Hippocampal formation (tissue), 2 donors: ENCODE measurements around the gene USP53.
"Not testable (repeated sequence)": the region's sequence is repeated elsewhere in the genome, so short reads cannot be mapped to it uniquely, and the experiment has no call there.

Experiments
- DNase-seq, 2 donors: peaks; one replicate each; lab custom pipeline; 2025; lab: John Stamatoyannopoulos, UW

The USP53 gene

DNA sequence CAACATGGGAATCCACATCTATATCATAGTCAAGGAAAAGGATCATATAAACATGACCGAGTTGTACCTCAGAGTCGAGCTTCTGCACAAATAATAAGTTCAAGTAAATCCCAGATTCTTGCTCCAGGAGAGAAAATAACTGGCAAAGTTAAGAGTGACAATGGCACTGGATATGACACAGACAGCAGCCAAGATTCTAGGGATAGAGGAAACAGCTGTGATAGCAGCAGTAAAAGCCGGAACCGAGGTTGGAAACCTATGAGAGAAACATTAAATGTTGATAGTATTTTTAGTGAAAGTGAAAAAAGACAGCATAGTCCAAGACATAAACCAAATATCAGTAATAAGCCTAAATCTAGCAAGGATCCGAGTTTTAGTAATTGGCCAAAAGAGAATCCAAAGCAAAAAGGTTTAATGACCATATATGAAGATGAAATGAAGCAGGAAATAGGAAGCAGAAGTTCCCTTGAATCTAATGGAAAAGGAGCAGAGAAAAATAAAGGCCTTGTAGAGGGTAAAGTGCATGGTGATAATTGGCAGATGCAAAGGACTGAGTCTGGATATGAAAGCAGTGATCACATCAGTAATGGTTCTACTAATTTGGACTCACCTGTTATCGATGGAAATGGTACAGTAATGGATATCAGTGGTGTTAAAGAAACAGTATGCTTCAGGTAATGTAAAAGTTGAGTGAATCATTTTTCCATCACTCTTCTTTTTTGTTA, 59.0 kb downstream of the USP53 start:
- no peak for DNase-seq

DNA sequence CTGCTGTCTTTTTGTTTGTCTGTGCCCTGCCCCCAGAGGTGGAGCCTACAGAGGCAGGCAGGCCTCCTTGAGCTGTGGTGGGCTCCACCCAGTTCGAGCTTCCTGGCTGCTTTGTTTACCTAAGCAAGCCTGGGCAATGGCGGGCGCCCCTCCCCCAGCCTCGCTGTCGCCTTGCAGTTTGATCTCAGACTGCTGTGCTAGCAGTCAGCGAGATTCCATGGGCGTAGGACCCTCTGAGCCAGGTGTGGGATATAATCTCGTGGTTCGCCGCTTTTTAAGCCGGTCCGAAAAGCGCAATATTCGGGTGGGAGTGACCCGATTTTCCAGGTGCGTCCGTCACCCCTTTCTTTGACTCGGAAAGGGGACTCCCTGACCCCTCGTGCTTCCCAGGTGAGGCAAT, 67.0 kb downstream of the USP53 start:
- not testable (repeated sequence) for DNase-seq

DNA sequence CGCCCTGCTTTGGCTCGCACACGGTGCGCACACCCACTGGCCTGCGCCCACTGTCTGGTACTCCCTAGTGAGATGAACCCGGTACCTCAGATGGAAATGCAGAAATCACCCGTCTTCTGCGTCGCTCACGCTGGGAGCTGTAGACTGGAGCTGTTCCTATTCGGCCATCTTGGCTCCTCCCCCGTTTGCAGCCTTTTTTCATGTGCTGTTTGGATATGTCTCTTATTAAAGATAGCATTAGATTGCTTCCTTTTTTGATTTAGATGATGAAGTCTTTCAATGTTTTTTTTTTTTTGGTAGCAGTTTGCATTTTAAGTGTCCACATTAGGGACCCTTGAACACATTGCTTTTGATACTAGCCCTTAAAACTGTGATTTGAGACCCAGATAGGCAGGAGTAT, 67.4 kb downstream of the USP53 start:
- DNase-seq, result not testable (repeated sequence)

- DNase-seq, result no peak
These were observed 68.9 kb downstream of the USP53 start for GRCh38 chr4:119281393-119281792.

DNA sequence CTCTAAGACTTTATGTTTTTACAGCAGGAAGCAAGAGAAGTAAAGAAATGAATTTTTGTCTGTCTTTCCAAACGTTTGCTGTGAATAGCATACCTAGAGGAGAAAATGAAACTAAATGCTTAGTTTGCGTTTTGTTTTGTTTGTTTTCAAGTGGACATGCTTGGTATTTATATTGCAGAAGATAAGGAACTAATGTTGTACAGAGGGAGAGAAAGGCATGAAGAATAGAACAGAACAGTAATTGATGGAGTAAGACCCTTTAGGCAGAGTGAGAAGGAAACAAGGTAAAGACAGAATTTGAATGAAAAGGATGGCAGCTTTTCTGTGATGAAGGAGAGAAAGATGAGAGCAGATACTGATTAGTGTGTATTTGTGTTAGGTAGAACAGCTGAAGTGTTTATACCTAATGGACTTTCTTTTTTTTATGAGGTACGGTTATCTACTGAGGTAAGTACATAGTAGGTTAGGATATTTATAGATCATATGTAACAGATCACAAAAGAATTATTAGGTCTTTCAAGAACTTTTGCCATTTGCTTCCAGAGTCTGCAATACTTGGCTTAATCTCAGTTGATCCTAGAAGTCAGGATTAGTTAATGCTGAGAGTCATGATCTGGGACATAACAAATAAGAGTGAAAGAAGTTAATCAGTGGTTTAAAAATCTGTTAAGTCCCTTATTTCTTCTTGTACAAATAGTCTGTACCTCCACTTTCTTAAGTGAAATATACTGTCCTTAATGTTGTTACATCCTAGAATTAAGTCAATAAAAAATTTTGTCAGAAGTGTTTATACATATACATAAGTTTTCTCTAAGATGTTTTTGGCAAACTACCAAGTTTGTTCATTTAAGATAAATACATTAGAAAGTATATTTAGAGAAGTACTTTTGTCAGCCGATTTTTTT, 72.6 kb downstream of the USP53 start:
- DNase-seq, result no peak

- no peak for DNase-seq
These were observed 74.0 kb downstream of the USP53 start for GRCh38 chr4:119286377-119287002.

DNA sequence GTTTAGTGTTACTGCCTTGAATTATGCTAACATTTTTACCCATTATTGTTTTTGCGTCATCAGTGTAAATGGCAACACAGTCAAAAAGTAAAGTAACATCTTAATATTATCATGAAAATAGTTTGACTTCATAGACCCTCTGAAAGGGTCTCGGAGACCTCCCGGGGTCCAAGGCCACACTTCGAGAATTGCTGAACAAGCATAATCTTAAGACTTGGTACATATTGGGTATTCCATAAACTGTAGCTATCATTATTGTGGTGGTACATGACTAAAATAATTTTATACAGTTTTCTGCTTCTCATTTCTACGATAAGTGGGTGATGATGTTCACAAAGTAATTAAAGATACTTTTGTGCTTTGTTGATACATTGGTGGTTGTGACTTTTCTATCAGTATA, 76.8 kb downstream of the USP53 start:
- DNase-seq, result no peak

- DNase-seq, result no peak
These were observed 78.1 kb downstream of the USP53 start for GRCh38 chr4:119290598-119290997.

- DNase-seq, result no peak
These were observed 83.8 kb downstream of the USP53 start for GRCh38 chr4:119296356-119296755.

DNA sequence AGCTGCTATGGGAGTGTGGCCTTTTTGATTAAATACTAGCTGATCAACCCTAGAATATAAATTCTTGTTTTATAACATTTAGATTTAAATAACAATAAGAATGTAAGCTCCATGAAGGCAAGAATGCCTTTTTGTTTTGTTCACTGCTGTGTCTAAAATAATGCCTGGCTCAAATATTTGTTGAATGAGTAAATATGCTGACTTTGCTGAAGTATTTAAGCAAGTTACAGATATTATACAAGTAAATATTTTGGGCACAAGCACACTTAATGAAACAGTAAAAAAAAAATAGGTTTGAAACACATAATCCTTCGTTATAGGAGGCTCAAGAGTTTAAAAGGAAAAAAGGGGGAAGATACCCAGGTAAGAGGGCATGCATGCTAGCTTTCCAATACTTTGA, 85.3 kb downstream of the USP53 start:
- no peak for DNase-seq

GRCh38 chr4:119299260-119299671, 86.8 kb downstream of the USP53 start:
- no peak for DNase-seq

DNA sequence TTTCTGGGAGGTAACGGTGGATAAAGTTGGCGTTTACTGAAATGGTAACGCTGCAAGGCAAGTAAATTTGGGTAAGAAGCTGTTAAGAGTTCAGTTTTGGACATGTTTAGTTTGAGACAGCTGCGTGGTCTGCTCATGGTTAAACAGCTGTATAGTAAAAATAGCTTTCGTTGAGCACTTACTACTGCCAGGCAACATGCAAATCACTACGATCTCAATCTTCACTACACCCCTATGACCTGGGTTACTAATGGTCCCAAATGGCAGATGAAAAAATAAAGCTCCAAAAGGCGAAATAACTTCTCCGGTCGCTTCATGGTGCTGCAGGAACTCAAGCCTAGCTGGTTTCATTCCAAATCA, 87.2 kb downstream of the USP53 start:
- no peak for DNase-seq

GRCh38 chr4:119300101-119300978, 87.8 kb downstream of the USP53 start:
- DNase-seq, result no peak

- DNase-seq, result no peak
These were observed 89.7 kb downstream of the USP53 start for GRCh38 chr4:119302073-119302832.

GRCh38 chr4:119303587-119304305, 91.2 kb downstream of the USP53 start:
- no peak for DNase-seq

DNA sequence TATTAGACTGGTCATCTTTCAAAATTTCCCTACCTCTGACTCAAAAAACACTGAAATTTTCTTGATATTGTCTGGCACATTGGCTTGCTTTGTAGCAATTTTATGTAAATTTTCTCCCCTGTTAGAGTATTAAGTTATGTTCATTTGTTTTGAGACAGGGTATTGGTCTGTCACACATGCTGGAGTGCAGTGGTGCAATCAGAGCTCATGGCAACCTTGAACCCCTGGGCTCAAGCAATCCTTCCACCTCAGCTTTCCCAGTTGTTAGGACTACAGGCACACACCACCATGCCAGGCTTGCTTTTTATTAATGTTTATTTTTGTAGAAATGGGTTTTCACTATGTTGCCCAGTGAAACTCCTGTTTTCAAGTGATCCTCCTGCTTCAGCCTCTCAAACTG, 91.9 kb downstream of the USP53 start:
- no peak for DNase-seq

DNA sequence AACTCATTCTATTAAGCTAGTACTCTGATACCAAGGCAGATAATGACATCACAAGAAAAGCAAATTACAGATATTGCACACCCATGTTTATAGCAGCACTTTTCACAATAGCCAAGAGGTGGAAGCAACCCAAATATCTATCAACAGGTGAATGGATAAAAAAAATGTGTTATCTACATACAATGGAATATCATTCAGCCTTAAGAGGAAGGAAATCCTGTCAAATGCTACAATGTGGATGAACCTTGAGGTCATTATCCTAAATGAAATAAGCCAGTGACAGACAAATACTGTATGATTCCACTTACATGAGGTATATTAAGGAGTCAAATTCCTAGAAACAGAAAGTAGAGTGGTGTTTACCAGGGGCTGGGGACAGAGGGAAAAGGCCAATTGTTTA, 95.1 kb downstream of the USP53 start:
- DNase-seq, result no peak

DNA sequence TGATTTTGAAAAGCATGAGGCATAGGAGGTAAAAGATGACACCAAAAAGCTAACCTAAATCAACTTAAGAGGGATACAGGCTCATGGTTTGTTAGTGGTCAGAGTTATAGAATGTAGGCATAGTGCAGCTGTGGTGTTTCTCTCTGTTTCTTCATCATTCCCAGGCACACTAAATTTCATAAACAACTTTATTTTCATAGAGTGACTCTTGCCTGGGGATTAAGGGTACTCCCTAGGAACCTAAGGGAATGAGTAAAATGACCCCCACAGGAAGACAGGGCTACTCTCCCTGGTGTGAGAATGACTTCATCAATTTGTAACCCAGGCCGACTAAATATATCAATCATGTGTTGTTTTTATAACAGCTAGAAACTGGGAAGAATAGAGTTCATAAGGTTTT, 98.3 kb downstream of the USP53 start:
- no peak for DNase-seq

GRCh38 chr4:119313237-119313636, 100.7 kb downstream of the USP53 start:
- no peak for DNase-seq

DNA sequence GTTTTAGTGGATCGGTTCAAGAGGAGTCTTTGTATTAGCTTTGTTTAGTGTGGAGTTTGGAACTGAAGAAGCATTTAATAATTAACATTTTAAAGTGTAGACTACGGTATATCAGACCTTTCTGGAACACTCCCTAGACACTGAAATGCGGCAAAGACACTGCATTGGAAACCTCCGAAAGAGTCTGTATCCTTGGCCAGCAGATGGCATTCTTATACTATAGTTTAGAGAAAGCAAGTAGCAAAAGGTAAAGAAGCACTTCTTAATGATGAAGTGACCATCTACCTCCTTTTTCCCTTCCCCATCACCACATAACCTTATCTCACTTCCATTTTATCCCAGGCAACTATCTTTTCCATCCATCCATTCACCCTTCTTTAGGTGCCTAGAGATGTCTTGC, 101.8 kb downstream of the USP53 start:
- peak in 1 of 2 donors; percentile 38 for DNase-seq
